ENCODE results near the gene POFUT1.
"Not testable (repeated sequence)": the region's sequence is repeated elsewhere in the genome, so short reads cannot be mapped to it uniquely, and the experiment has no call there.

Gene POFUT1

DNA sequence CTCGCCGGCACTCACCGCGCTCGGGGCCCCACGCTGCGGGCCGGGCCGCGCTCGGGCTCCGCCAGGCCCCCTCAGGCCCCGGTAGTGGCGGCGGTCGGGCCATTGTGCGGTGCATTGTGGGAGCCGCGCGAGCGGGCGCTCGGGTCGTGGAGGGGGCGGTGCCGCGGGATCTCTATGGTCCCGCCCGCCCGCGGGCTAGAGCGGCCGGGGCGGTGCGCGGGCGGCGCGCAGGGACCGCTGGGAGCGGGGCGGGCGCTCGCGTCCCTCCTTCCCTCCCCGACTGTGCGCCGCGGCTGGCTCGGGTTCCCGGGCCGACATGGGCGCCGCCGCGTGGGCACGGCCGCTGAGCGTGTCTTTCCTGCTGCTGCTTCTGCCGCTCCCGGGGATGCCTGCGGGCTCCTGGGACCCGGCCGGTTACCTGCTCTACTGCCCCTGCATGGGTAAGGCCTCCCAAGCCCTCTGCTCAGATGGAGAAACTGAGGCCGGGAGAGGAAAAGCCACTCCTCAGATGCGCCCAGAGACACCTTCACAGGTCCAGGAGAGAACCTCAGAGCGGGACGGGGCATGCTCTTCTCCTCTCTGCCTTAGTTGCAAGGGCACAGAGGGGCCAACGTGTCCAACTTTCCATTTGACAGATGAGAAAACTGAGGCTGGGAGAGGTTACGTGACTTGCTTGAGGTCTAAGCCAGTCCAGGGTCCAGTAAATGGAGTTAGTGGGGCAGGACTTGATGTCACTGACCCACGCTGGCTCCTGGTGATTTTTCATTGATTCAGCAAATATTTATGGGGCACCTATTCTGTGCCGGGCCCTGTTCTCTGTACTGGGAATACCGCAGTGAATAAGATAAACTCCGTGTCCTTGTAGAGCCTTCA, at the start of gene POFUT1, which contains the start of gene PLAGL2:
POFUT1 (plus strand) TSS at position 255 of the 873 bp plus-strand sequence; CDS start at position 317, 62 bp downstream.
PLAGL2 (minus strand) TSS at position 118 of the 873 bp plus-strand sequence. CDS start 5,565 bp downstream, outside the sequence.
- peak; percentile 88 for DNase-seq (ENCODE audit: low read depth)

DNA sequence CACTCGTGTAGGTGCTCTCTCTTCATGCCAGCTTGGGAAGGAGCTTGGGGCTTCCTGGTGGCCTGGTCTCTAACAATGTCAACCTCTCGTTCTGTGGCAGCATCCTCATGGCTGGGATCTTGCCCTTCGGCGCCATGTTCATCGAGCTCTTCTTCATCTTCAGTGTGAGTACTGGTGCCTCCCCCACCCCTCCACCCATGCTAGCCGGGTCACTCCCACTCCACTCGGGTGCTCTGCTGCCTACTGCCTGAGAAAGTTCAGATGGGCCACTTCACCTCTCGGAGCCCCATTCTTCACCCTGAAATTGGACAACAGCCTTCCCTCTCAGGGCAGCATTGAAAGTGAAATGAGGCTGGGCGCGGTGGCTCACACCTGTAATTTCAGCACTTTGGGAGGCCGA, 49.3 kb upstream of the POFUT1 start:
- DNase-seq (ENCODE audit: low read depth) = no peak

DNA sequence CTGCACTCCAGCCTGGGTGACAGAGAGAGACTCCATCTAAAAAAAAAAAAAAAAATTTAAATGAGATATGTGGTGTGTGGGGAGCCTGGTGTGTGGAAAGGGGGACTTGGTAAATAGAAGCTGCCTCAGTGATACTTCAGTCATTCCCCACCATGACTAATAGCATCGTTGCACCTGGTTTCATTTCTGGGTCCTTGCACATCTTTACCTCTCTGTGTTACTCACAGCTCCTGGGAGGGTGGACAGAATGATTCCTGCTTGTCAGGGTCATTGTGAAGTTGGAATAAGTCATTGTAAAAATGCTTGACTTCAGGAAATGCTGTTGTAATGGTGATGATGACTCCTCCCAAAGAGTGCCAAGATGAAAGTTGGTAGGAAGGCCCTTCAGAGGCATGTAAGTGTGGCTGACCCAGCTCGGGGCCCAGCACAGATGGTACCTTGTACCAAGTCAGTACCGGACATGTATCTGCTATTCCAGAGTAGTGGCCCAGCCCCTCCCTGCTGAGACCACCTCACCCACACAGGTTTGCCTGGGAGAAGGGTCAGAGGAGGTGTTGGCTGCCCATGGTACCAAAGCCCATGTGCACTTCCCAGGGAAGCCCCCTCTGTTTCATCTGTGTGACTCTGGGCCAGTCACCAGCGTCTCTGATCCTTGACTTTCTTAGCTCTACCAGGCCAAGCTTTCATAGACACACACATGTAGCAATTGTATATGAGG, 48.6 kb upstream of the POFUT1 start:
- no peak for DNase-seq (ENCODE audit: low read depth)

DNA sequence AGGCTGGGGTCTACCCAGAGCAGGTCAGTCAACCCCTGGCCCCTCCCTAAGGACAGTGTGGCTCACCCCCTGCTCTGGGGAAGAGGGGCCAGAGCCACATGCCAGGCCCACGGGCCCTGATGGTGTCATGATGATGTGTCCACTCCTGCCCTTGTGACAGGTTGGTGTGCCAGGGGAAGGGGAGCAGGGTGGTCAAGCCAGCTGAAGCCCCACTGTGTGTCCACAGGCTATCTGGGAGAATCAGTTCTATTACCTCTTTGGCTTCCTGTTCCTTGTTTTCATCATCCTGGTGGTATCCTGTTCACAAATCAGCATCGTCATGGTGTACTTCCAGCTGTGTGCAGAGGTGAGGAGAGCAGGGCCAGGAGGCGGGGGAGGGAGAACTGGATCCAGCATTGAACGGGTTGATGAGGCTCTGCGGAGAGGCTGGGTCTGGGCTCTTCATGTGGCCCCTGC, 47.9 kb upstream of the POFUT1 start:
- DNase-seq (ENCODE audit: low read depth) = no peak

DNA sequence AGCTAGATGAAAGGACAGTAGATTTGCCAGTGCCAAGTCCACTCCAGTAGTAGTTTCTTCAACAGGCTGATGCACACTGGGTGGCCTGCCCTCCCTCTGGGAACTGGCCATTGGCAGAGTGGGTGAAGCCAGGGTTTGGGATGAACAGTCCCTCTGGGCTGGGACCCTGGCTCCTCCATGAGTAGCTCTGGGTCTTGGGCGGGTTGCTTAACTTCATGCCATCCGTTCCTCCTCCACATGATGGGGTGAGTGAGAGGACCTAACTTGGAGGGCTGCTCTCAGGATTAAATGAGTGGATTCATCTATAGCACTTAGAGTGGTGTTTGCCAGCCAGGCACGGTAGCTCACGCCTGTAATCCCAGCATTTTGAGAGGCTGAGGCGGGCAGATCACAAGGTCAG, 47.3 kb upstream of the POFUT1 start:
- DNase-seq (ENCODE audit: low read depth) = no peak

DNA sequence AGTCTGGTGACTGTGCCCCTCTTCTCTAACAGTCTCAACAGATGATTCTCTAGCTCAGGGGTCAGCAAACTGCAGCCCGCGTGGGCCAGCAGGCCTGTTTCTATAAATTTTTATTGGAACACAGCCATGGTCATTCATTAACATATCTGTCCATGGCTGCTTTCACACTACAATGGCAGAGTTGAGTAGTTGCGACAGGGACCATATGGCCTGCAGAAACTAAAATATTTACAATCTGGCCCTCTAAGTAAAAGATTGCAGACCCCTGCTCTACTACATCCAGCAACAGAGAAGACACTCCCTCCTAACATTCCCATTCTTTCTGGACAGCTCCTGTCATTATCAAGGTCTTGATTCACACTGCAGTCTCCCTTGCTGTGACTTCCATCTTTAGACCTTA, 45.3 kb upstream of the POFUT1 start:
- no peak for DNase-seq (ENCODE audit: low read depth)

DNA sequence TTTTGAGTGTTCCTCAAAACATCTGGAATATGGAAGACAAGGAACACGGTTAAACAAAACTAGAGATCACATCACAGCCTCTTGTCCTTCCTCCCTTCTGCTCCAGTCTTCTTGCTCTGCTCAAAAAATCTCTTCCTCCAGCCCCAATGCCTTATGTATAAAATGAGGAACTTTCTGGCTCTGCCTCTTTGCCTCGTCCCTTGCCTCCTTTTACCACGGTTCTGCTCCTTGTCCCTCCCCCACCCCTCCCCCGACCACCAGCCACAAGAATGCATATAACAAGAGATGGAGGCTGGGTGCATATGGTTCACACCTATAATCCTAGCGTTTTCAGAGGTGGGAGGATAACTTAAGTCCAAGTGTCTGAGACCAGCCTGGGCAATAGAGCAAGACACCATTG, 43.7 kb upstream of the POFUT1 start:
- no peak for DNase-seq (ENCODE audit: low read depth)

DNA sequence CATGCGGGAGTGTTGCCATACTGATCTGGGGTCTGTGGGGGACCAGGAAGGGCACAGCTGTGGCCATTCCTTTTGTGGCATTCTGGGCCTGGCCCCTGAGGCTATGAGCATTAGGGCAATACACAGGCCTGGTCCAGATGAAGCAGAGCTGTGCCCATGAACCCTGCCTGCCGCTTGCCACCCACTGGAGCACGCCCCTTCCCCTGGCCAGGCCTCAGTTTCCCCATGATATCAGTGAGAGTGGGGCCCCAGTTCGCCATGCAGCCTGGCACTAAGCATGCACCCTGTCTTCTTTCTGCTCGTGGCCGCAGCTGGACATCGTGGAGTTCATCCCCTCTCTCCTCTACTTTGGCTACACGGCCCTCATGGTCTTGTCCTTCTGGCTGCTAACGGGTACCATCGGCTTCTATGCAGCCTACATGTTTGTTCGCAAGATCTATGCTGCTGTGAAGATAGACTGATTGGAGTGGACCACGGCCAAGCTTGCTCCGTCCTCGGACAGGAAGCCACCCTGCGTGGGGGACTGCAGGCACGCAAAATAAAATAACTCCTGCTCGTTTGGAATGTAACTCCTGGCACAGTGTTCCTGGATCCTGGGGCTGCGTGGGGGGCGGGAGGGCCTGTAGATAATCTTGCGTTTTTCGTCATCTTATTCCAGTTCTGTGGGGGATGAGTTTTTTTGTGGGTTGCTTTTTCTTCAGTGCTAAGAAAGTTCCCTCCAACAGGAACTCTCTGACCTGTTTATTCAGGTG, 42.5 kb upstream of the POFUT1 start:
- no peak for DNase-seq (ENCODE audit: low read depth)

DNA sequence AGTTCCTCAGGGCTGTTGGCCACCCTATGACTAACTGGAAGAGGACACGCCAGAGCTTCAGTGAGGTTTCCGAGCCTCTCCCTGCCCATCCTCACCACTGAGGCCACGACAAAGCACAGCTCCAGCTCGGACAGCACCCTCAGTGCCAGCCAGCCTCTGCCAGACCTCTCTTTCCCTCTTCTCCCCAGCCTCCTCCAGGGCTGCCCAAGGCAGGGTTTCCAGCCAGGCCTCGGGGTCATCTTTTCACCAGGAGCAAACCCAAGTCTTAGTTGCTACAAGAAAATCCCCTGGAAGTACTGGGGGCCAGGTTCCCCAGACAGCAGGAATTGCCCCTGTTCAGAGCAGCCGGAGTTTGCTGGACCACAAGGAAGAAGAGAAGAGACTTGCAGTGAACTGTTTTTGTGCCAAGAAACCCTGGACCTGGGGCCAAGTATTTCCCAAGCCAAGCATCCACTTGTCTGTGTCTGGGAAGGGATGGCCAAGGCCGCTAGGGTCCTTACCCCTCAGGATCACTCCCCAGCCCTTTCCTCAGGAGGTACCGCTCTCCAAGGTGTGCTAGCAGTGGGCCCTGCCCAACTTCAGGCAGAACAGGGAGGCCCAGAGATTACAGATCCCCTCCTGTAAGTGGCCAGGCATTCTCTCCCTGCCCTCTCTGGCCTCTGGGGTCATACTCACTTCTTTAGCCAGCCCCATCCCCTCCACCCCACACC, 41.7 kb upstream of the POFUT1 start:
- no peak for DNase-seq (ENCODE audit: low read depth)

DNA sequence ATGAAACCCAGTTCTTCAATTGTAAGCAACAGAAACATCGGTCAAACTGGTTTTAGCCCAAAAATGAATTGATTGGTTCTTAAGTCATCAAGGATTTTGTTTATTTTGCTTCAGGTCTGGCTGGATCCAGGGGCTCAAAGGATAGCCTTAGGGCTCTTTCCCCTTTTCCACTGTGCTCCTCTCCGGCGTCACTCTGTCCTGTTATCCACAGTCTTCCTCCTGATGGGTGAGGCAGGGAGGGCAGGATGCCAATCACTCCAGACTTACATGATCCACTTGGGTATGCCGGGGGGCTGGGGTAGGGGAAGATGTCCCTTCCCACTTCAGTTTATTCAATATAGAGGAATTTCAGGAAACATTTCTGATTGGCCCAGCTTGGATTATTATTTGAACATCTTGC, 40.1 kb upstream of the POFUT1 start:
- DNase-seq (ENCODE audit: low read depth) = no peak

DNA sequence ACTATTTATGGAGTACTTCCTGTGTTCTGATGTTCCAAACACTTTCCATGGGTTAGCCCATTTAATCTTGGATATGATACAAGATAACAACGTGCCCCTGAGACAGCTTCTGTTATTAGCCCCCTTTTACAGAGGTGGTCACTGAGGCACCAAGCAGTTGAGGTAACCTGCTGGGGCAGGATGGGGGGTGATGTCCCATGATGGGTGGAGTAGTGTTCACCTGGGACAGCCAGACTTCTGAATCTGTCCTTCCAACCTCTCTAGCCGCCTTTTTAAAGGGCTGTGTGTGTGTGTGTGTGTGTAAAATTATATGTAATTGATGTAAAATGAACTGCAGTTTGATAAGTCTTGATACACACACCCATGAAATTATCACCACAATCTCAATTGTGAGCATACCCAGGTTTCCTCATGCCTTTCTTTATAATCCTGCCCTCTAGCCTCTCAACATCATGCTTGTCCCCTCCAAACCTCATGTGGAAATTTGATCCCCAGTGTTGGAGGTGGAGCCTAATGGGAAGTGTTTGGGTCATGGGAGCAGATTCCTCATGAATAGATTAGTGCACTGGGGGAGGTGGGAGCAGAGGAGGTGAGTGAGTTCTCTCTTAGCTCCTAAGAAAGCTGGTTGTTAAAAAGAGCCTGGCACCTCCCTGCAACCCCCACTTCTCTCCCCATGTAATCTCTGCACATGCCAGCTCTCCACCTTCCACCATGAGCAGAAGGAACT, 39.3 kb upstream of the POFUT1 start:
- DNase-seq (ENCODE audit: low read depth) = no peak

DNA sequence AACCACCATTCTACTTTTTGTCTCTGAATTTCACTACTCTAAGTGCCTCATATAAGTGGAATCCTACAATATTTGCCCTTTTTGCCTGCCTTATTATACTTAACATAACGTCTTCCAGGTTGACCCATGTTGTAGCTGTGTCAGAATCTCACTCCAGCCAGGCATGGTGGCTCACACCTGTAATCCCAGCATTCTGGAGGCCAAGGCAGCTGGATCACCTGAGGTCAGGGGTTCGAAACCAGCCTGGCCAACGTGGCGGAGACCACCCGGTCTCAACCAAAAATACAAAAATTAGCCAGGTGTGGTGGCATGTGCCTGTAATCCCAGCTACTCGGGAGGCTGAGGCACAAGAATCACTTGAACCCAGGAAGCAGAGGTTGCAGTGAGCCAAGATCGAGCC, 30.0 kb upstream of the POFUT1 start:
- not testable (repeated sequence) for DNase-seq (ENCODE audit: low read depth)

DNA sequence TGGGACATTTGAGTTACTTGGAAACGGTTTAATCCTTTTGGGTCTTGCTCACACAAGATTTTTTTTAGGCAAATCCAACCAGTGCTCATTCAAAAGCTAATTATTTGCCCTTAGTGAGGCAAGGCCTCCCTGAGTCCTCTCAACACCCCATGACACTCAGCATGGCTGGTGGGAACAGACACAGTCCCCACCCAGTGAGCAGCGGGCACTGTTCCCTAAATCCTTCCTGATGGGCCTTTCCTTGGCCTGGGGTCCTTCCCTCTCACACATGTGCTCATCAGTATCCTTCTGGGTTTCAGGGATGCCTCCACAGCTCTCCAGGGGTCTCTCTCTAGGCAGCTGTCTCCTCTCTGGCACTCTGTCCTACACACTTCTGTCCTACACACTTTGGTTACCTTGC, 28.2 kb upstream of the POFUT1 start:
- DNase-seq (ENCODE audit: low read depth) = no peak

DNA sequence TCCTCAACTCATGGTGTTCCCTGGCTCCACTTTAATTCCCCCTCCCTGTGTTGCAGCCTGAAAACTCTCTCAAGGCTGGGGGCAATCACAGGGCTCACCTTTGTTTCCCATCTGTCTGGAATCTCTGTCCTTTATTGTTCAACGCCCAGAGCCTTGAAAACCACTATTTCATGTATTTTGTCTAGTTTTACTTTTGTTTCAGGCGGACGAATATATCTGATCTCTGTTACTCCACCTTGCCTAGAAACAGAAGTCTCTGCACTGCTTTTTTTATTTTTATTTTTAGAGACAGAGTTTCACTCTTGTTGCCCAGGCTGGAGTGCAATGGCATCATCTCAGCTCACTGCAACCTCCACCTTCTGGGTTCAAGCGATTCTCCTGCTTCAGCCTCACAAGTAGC, 27.7 kb upstream of the POFUT1 start:
- no peak for DNase-seq (ENCODE audit: low read depth)

DNA sequence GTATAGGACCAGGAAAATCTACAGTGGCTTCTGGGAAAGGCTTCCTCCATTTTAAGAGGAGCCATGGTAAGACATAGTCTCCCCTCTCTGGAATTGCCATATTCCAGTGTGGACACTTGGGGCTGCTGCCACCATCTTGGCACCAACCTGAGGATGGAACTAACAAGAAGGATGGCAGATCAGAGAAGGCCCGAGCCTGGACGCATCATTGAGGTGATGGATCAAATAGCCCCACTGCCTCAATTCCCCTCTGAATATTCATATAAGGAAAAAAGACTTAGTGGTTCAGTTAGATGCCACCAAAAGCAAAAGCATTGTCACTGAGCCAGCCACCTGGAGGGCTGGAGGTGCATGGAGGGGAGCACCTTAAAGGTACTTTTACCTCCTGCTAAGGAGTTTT, 26.1 kb upstream of the POFUT1 start:
- DNase-seq (ENCODE audit: low read depth) = no peak

DNA sequence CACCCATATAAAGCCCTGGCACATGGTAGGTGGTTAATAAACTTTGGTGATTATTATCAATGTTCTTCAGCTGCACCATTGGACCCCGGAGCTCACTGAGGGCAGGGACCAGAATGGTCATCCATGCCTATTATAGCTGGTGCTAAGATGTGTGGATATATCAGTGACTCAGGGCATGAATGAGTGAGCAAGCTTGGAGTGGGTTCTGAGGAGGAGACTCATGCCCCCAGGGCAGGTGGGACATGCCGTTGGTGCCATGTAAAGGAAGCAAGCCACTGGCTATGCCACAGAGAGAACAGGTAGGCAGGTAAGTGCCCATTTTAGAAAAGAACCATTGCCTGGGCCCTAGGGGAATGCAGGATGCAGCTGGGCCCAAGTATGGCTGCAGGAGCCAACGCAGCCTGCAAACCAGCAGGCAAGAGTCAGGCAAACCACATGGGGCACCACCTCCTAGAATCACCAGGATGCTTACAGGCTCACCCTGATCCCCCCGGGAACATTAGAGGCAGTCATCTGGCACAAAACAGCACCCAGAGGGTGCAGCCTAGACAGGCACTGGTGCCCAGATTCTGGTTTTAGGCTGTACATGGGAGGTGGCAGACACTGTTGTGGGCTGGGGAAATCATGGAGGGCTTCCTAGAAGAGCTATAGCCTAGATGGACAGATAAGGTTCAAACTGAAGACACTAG, 23.6 kb upstream of the POFUT1 start:
- DNase-seq (ENCODE audit: low read depth) = no peak

DNA sequence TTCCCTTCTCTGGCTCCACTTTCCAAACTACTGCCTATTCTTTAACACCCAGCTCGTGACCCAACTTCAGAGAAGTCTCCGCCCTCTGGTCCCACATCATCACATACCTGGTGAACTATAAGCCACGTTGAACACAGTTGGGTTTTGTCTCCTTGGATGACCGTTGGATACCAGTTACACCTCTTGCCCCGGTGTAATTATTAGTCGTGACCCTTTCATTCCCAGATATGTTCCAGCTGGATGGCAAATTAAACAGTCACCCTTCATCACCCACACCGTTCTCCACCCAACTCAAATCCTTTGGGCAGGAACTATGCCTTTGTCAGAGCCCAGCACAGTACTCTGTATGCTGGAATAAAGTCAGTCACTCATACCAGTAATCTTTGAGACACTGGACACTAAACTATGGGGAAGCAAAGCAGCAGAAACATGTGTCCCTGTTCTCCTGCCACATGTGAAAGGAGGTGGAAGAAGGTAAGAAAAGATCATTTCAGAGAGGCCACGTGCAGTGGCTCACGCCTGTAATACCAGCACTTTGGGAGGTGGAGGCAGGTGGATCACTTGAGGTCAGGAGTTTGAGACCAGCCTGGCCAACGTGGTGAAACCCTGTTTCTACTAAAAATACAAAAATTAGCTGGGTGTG, 22.6 kb upstream of the POFUT1 start:
- no peak for DNase-seq (ENCODE audit: low read depth)

DNA sequence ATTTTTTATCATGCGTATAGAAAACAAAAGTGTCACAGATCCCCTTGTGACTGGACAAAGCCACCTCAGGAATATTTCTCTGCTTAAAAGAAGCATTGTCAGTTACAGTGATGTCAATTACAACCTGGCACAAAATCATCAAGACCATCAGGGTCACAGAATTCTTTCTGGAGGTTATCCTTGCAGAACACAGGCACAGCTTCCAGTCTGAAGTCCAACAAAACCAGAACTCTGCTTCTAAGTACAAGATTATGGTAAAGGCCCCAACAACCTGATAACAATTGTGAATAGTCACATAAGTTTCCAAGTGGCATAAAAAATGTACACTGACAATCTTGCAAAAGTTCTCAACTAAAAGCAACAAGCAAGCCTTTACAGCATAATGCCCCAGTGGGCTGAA, 21.2 kb upstream of the POFUT1 start:
- DNase-seq (ENCODE audit: low read depth) = no peak

DNA sequence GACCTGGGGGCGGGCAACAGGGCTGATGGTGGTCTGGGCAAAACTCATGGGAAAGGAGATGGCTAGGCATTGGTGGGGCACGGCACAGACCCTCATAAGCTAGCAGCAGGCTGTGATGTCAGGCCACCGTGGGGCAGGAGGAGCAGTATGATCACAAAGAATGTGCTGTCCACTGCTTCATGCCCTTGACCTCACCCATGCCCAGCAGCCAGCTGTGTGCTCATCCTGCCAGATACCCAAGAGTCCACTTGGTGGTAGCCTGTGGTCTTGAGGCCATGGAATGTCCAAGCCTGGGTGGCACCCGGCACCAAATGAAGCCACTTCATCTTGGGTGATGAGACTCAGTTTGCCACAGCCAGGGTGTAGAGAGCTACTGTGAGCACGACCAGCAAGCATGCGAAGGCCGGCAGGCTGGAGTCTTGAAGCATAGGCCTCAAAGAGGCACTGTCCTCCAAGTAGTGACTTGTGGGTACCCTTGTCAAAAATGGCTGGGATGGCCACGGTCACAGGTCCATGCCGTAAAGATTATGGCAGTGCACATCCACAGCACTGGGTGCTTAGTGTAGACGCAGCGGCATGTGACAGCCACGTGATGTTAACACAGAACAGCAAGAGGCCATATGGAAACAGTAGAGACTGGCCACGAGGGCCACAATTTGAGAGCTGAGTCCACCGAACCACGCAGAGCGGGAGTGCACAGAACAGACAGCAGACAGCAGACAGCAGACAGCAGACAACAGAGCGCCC, 19.1 kb upstream of the POFUT1 start:
- DNase-seq (ENCODE audit: low read depth) = no peak

DNA sequence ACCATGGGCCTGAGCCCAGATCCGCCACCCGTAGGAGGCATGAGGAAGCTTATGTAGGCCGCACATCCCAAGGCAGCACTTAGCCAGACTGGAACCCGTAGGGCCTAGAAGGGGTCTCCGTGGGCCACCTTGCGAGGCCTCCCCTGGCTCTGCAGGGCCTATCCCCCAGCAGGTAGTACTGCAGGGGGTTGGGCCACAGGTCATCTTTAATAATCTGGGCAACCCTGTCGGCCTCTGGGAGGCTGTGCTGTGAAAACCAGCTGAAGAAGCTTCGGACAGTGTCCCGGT, 18.6 kb upstream of the POFUT1 start:
- DNase-seq (ENCODE audit: low read depth) = no peak
